ENCODE results near the gene POLR3H.

- TF ChIP-seq SMC3 (conservative IDR thresholded peaks at IDR 0.05; ENCODE audit: poor library complexity) (no peak), POLR2AphosphoS5 (IDR thresholded peaks at IDR 0.05) (no peak), CTCF (IDR thresholded peaks at IDR 0.05; ENCODE audit: poor library complexity, severe bottlenecking) (no peak), EZH2 (IDR thresholded peaks at IDR 0.05; ENCODE audit: borderline replicate concordance, insufficient read depth, low read length, poor library complexity, severe bottlenecking) (no peak), RAD21 (conservative IDR thresholded peaks at IDR 0.05) (no peak), MXI1 (conservative IDR thresholded peaks at IDR 0.05; ENCODE audit: poor library complexity, severe bottlenecking) (no peak), REST (IDR thresholded peaks at IDR 0.05; ENCODE audit: borderline replicate concordance) (no peak), TAF1 (IDR thresholded peaks at IDR 0.05; ENCODE audit: low read depth) (no peak)
Observed at GRCh38 chr22:41485033-41485432, 59.2 kb downstream of the POLR3H start.

Data from neural cell (in vitro differentiated cells).